EL (cell line): ENCODE results near the gene RAD51D.
A peak's percentile ranks its signal among the peaks of the same experiment; 100 is the strongest.
"Not testable (repeated sequence)": the region's sequence is repeated elsewhere in the genome, so short reads cannot be mapped to it uniquely, and the experiment has no call there.

Source experiments
- DNase-seq: peaks from one replicate; pipeline ENCODE4 v3.0.0-alpha.2; 2016

RAD51D gene

DNA sequence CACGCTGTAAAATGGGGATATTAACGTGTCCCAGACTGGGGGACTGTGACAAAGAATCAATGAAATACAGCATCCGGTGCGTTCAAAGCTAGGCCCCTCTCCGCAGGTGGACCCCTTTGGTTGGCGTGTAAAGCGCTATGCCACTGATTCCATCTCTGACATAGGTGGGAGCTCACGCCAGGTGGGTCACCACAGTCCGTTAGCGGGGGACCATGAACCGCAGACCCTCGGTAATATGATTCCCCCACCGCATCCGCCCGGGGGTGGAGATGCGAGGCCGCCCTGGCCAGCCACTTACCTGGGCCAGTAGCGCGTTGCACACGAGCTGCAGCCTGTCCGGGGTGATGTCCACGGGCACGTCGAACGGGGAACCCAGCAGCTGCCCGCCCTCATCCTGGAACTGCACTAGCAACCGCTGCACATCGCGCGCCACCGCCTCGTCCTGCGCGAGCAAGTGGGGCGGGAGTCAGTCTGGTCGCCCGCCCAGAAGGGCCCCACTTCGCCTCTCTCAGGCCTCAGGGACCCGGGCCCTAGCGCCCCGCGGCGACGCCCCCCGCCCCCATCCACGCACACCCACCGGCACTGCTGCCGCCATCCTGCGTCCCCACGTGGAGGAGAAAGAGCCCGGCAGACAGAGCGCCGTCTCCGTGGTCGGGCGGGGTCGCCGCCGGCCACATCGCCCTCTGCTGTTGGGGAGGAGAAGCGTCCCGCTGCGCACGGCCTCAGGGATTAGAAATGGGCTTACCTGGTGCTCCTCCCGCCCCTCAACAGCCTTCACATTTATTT, 22.2 kb upstream of the RAD51D start, which contains the start of gene NLE1:
NLE1 (minus strand) TSS at position 623 of the 786 bp plus-strand sequence; CDS start at position 595, 28 bp downstream.
- DNase-seq: peak; percentile 73

DNA sequence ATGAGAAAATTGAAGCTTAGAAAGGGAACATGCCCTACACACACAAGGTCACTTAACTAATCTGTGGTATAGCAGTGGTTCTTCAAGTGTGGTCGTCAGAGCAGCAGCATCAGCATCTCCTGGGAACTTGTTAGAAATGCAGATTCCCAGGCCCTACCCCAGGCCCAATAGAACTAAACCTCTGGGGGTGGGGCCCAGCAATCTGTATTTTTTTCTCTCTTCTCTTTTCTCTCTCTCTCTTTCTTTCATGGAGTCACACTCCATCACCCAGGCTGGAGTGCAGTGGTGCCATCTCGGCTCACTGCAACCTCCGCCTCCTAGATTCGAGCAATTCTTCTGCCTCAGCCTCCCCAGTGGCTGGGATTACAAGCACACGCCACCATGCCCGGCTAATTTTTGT, 18.6 kb upstream of the RAD51D start:
- DNase-seq: no peak

DNA sequence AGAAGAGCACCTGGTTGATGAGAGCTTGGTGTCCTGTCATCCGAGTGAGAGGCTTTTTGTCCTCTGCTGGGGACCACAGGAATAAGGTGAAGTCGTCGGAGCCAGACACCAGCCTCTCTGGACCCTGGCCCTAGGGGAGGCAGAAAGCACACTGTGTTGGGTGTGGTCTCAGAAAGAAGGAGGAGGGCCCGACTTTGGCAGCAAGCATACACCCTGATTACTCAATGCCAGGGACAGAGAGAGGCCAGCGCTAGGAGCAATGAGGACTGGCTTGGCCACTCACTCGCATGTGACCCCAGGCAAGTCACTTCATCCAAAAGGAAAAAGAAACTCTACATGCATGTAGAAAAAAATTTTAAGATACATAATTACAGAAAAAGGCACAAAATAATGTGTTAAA, 15.7 kb upstream of the RAD51D start:
- no peak for DNase-seq

DNA sequence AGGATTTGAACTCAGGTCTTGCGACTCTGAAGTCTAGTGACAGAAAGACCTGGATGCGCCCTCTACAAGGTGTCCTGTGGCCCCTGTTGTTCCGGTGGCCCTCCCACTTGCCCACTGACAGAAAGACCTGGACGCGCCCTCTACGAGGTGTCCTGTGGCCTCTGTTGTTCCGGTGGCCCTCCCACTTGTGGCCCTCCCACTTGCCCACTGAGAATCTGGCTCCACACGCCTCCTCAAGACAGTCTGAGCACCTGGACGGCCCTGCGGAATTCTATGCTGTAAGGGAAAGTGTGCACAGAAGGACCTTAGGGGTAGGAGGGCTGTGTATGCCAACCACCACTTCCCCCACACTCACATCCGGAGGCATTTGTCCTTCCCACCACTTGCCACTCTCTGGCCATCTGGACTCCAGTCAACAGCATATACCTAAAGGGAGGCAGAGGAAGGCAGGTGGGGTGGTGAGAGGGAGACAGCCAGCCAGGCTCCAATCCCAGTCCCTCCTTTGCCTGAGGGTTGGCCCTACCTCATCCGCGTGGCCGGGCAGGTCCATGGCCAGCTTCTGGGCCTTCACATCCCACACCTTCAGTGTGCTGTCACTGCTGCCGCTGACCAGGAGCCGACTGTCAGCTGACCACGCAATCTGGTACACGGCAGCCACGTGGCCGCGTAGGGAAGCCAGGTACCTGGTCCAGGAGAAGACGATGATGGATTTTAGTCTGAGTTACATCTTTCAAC, 13.3 kb upstream of the RAD51D start:
- no peak for DNase-seq

DNA sequence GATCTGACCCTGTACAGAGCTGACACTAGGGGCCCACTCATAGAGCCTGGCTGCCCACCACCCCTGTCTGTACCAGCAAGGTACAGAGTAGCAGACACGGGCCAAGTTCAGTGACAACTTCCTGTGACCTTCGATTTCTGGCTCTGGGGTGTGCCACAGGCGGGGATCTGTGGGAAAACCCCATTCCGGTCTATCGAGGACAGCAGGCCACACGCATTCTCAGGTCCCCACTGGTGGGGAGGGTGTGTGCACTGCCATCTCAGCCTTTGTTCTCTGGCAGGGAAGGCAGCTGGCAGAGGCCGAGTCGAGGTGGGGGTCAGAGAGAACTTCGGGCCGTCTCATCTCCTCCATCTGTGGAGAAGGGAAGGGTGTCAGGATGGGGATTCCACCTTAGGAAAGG, 12.4 kb upstream of the RAD51D start:
- no peak for DNase-seq

DNA sequence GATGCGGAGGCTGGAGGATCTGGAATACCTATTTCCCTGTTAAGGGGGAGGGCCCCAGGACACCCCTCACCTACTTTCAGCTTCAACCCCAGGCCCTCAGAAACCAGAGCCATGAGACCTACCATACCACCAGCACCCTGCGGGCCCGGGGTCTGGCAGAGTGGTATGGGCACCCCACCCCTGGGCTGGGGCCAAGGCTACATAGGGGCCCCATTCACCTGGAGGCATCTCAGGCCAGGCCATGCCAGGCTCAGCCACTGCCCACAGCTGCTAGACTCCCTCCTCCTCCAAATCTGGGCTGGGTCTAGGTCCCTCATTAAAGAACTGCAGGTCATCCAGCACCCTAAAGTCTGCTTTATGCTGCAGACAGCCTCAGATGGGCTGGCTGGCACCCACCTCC, 10.7 kb upstream of the RAD51D start:
- DNase-seq: no peak

DNA sequence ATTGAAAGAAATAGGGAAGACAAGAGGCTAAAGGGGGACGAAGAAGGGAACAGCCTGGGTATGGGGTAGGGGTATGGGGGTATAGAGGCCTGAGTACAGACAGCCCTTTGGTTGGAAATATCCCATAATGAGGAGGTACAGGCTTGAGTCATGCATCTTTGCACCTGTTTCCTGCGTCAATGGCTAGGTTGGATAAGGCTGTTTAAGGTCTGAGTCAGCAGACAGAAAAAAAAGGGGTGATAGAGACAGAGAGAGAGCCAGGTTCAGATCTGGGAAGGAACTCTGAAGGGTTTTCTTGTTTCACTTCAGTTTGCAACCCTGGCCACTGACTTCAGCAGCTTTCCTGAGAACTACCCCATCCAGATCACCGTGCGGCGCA, 10.3 kb upstream of the RAD51D start:
- peak; percentile 16 for DNase-seq

DNA sequence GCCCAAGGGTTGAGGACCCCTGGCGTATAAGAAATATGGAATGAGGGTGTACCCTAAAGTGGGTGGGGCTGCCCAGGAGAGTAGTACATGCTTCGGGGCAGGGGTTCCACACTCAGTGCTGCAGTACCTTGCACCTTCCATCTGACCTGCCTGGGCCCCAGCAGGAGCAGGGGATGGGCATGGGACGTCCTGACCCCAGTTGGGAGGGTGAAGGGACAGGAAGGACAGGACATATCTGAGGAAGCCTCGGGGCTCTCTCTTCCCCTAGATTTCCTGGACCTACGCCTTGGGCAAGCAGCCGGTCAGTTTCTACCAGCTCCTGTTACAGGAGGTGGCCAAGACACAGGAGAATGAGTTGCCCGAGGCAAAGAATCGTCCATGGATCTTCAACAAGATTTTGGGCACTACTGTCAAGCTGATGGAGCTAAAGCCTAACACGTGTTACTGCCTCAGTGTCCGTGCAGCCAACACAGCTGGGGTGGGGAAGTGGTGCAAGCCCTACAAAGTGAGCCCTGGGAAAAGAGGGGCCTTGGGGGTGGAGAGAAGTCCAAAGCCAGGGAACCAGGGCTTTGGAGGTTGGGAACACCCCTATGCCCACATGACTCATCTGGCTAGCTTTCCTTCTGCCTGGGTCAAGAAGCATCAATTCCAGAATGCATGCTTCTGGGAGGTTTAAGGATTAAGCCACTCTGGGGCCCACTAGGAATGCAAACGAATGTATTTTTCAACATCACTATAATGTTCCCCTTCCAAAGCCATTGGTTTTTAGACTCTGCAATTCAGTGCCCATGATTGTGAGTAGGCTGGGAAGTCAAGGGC, 9.7 kb upstream of the RAD51D start:
- peak; percentile 38 for DNase-seq

DNA sequence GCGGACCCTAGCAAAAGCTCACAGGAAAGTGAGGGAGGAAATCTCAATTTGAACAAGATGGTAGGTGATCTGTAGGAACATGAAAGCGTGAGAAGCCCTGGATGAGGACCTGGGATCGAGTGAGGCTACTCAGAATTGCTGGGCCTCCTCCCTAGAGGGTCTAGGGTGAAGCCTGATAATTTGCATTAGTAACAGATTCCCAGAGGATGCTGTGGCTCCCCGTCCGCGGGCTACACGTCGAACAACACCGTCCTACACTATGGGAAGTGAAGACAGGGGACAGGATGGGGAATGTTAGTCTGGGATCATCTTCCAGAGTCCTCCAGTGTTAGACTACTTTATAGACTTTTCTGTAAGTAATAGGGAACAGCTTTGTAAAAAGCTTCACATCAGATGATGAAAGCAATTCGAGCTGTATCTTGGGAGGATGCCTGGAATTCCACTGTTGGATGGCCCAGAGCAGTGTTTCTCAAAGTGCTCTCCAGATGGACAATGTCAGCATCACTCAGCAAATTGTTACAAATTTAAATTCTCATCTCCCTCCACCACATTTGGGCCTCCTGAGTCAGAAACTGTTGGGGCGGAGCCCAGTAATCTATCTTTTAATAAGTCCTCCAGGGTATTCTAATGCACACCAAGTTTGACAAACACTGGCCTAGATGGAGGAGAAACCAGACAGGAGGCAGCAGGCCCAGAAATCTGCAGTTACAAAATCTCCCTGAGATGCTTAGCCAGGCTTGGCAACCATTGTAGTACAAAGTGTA, 8.3 kb upstream of the RAD51D start:
- peak; percentile 46 for DNase-seq

DNA sequence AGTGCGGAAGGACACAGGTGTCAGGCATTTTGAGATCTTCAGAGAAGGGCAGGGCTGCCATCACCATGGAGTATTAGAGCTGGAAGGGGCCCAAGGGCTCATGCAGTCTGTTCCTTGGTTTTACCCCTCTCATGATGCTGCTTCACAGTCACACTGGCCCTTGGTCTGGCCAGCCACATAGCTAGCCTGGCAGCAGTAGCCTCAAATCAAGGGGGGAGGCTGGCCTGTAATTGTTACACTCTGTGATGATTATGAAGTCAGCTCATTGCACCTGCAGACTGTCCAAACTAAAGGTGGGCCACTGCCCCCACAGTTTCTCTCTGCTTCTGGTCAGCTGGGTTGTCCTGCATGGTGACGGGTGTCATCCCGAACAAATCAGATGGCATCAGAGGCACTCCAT, 1.7 kb upstream of the RAD51D start, which contains the start of gene FNDC8:
FNDC8 (plus strand) TSS at position 301 of the 400 bp plus-strand sequence; CDS start at position 380, 79 bp downstream.
- DNase-seq: no peak

DNA sequence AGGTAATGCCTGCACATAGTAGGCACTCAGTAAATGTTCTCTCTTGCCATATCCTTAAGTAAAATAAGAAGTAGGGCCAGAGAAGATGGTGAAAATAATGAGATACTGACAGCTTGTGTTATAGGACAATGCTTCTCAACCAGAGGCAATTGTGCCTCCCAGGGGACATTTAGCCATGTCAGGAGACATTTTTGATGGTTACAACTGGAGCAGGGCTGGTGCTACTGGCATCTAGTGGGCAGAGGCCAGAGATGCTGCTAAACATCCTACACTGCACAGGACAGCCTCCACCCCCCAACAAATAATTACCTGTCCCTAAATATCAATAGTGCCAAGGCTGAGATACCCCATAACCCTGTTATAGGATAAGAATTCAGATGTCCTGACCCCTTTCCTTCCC, 1.7 kb downstream of the RAD51D start:
- peak; percentile 31 for DNase-seq

DNA sequence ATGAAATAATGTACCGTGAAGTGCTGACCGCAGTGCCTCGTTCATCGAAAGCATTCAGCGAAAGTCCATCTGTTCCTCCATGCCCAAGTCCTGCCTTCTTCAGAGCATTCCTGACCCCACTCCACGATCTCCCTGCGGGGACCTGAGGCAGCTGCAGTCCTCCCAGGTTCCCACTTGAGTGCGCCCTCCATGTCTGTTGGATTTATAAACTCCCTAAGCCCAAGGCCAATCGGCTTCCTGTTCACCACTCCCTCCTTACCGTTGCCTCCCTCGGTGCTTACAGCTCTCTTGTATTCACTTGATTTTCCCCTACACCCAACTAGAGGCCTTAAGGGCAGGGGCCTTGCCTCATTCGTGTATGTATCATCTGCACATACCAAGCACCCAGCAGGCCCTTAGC, 2.8 kb downstream of the RAD51D start:
- no peak for DNase-seq

DNA sequence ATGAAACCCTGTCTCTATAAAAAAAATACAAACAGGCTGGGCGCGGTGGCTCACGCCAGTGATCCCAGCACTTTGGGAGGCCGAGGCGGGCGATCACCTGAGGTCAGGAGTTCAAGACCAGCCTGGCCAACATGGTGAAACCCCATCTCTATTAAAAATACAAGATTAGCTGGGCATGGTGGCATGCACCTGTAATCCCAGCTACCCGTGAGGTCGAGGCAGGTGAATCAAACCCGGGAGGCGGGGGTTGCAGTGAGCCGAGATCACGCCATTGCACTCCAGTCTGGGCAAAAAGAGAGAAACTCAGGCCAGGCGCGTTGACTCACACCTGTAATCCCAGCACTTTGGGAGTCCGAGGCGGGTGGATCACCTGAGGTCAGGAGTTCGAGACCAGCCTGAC, 8.9 kb downstream of the RAD51D start:
- DNase-seq: not testable (repeated sequence)

DNA sequence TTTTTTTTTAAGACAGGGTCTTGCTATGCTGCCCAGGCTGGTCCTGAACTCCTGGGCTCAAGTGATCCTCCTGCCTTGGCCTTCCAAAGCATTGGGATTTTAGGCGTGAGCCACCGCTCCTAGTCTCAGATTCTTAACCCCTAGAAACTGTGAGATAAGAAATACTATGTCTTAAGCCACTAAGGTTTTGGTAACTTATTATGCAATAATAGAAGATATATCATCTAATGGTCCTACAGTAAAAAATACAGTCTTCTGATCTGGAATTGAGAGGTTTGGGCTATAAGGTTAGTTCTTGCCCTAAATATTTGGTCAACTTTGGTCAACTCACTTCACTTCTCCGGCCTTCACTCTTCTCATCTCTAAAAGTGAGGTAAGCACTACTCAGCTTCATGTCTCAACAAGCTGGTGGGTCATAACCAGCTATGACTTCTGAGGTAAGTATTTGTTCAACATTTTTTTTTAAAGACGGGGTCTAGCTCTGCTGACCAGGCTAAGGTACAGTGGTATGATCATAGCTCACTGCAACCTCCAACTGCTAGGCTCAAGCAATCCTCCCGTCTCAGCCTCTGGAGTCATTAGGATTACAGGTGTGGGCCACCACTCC, 14.7 kb downstream of the RAD51D start:
- no peak for DNase-seq

DNA sequence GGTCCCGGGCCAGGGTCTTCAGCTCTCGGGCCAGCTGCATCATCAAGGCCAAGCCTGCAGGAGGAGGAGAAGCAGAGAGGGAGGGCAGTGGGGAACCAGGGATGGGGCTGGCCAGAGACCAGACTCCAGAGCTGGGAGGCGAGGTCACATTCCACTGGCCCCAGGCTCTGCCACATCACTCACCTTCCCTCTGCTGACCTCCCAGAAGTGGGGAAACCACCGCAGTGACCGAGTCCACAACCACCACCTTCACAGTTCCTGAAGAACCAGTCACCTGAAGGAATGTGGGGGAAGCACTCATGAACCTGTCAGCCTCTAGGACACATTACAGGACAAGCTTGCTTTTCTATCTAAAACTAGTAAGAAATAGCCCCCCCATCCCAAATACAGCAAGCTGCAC, 16.4 kb downstream of the RAD51D start:
- no peak for DNase-seq

DNA sequence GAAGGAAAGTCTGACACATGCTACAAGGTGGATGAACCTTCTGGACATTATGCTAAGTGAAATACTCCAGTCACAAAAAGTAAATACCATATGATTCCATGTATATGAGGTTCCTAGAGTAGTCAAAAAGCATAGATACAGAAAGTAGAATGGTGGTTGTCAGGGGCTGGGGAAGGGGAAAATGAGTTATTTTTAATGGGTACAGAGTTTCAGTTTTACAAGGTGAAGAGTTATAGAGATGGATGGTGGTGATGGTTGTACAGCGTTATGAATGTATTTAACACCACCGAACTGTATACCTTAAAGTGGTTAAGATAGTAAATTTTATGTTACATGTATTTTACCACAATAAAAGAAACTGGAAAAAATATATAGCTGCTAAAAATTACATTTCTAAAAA, 17.9 kb downstream of the RAD51D start:
- no peak for DNase-seq

DNA sequence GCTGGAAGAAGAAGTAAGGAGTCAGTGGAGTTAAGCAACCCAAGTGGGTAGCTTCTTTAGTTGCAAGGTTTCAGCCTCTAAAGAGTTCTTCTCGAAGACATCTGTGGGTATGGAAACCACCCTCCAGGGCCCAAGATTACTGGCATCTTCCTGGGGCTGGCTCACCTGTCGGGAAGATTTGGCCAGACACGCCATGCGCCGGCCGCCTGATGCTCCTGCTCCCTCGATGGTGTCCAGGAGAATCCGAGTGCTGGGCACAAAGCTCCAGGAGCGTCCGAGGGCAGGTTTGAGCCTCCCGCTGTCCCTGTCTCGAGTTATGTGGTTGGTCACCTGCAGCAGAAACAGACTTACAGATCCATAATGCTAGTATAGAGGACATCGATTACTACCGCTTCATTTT, 18.6 kb downstream of the RAD51D start:
- no peak for DNase-seq

DNA sequence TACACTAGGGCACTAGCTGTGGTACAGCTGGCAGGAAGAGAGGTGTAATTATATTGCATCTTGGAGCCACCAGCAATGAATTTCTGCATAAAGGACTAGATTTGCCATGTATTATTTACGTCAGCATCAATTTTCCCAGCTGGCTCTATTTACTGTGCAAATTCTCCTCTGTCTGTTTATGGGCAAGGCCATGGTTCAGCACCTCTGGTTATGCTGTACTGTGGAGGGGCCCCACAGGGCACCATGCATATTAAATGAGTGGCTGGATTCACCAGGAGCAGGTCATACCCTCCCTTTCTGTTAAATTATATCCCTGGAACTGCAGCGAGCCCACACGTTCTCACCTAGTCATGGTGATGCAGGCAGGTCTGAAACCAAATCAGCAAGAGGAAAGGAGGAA, 19.8 kb downstream of the RAD51D start:
- DNase-seq: no peak

DNA sequence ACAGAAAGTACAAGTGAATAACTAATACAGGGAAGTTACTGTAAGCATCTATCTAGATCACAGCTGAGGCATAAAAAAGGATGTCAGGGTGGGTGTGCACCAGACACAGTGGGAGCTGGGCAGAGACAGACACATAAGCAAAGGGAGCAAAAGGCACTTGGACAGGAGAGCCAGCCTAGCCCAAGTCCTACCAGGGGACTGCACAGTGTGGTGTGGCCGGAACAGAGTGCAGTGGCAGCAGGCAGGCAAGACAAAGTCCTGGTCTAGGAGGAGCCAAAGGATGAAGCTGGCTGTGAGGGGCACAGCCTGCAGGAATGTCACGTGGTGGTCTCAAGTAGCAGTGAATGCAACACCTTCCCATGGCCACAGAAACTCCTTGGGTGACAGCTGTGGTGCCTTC, 21.9 kb downstream of the RAD51D start:
- no peak for DNase-seq

DNA sequence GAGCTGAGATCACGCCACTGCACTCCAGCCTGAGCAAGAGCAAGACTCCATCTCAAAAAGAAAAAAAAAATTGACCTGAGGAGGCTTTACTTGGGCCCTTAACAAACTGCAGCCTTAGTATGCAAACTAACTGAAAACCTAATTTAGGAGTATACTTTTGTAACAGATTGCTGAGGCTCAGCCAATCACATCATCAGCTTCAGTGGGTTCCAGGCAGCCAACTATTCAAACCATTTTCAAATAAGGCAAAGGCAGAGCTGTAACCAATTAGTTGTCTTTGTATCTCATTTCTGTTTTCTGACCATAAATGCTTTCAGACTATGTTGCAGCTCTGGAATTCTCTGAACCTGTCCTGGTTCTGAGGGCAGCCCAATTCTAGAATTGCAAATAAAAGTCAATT, 23.9 kb downstream of the RAD51D start:
- no peak for DNase-seq

DNA sequence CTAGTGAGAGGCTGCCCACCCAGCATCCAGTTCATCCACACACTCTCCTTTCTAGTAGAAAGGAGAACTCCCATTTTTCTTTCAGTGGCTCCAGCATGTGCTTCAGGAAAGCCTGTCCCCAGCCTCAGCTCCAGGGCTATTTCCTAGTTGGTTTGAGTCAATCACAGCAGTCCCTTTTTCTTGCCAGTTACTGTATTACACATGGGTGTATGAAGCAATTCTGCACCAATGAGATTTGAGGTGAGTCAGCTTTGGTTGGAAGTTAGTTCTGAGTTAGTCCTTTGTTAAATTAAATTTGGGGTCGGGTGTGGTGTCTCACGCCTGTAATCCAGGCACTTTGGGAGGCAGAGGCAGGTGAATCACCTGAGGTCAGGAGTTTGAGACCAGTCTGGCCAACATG, 24.8 kb downstream of the RAD51D start:
- DNase-seq: peak; percentile 80

DNA sequence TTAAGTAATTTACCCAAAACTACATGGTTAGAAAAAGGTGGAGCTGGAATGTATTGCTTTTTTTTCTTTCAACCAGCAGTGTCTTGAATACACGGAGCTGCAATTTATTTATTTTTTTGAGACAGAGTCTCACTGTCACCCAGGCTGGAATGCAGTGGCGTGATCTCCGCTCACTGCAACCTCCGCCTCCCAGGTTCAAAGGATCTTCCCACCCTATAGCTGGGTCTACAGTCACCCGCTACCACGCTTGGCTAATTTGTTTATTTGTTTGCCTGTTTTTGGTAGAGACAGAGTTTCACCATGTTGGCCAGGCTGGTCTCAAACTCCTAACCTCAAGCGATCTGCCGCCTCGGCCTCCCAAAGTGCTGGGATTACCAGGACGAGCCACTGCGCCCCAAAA, 29.0 kb downstream of the RAD51D start:
- not testable (repeated sequence) for DNase-seq
